DMS153 (cell line): ENCODE data around the gene PNPT1.
"Not testable (repeated sequence)": the region's sequence is repeated elsewhere in the genome, so short reads cannot be mapped to it uniquely, and the experiment has no call there.

Source experiments
- DNase-seq: peaks from one replicate; lab custom pipeline; 2025; lab: John Stamatoyannopoulos, UW

PNPT1 gene

DNA sequence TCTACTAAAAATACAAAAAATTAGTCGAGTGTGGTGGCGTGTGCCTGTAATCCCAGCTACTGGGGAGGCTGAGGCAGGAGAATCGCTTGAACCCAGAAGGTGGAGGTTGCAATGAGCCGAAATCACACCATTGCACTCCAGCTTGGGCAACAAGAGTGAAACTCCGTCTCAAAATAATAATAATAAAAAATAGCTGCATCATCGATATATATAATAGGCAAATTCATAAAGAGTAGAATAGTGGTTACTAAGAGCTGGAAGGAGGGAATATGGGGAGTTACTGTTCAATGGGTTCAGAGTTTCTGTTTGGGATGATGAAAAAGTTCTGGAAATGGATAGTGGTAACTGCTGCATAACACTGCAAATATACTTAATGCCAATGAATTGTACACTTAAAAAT is 96.8 kb downstream of the PNPT1 start:
- DNase-seq: not testable (repeated sequence)

DNA sequence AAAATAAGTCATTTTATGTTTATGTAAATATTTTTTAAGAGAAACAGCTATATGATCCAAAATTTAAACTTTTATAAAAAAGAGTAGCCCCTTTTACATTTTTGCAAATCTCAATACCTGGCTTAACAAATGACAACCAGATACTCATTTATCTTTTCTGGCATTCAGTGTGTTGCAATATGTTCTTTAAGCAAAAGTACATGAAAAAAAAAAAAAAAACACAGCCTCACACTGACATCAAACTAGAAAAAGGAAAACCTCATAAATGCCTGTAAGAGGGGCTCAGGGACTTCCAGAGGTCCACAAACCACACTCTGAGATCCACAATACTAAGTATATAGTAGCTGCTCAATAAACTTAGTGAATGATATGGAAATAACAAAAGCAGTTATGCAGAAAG is 98.1 kb downstream of the PNPT1 start:
- no peak for DNase-seq

GRCh38 chr2:55592130-55592529 is 101.5 kb downstream of the PNPT1 start:
- DNase-seq: no peak

DNA sequence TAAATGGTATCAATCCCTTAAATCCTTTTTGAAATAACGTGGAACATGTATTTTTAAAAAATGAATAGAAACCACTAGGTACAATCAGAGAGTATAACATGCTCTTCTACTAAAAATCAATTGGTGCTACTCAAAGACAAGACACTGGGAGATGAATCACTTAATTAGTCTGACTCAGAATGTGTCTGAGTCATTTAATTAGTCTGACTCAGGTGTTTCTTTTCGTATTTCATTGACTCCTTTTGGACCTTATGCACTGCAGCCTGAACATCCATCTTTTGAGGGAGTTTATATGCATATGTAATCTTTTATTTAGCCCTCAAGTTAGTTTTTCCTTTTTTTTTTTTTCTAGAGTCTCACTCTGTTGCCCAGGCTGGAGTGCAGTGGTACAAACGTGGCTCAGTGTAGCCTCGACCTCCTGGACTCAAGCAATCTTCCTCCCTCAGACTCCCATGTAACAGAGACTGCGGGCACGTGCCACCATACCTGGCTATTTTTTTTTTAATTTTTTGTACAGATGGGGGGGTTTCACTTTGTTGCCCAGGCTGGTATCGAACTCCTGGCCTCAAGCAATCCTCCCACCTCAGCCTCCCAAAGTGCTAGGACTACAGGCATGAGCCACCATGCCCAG is 102.7 kb downstream of the PNPT1 start:
- no peak for DNase-seq

- DNase-seq: no peak
Measured at GRCh38 chr2:55585451-55586080, 108.1 kb downstream of the PNPT1 start.
